ENCODE results near the gene DROSHA. TPM values are rescaled to one million over a fixed set of nuclear protein-coding genes. Genes with fewer than 3 reads are reported as not detected.
"Not testable (repeated sequence)": the region's sequence is repeated elsewhere in the genome, so short reads cannot be mapped to it uniquely, and the experiment has no call there.

DROSHA gene
- total and polyA plus RNA-seq, 8 donors = 46.6 to 112 (median 89.2) TPM

DNA sequence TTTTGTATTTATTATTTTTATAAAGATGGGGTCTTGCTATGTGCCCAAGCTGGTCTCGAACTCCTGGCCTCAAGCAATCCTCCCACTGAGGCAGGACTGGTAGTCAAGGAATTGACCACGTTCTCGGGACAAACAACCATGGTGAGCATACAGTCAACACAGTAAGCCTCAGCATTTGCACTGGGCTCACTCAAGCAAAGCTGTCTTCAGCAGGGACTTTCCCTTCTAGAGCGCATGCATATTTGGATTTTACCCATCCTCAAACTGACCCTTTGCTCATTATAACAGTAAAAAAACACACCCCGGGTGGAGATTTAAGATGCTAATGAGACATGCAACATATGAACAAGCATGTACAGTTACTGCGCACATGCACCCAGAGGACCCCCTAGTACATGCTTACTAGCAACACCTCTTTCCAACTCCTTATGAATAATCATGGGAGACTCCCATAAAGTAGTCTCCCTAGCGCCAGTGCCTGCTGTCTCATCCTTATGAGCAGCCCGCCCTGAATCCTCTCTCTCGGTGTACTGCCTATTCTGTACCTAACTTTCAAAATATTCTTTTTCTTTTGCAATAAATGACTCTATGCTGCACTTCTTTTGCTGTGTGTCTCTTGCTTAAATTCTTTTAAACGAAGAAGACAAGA is 41.7 kb upstream of the DROSHA start:
- H3K4me3 ChIP-seq = no peak overlapping the region
- TF ChIP-seq, protein P1, sequence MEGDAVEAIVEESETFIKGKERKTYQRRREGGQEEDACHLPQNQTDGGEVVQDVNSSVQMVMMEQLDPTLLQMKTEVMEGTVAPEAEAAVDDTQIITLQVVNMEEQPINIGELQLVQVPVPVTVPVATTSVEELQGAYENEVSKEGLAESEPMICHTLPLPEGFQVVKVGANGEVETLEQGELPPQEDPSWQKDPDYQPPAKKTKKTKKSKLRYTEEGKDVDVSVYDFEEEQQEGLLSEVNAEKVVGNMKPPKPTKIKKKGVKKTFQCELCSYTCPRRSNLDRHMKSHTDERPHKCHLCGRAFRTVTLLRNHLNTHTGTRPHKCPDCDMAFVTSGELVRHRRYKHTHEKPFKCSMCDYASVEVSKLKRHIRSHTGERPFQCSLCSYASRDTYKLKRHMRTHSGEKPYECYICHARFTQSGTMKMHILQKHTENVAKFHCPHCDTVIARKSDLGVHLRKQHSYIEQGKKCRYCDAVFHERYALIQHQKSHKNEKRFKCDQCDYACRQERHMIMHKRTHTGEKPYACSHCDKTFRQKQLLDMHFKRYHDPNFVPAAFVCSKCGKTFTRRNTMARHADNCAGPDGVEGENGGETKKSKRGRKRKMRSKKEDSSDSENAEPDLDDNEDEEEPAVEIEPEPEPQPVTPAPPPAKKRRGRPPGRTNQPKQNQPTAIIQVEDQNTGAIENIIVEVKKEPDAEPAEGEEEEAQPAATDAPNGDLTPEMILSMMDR (IDR thresholded peaks at IDR 0.05) = no peak
- no peaks in the 10 kb centered on the region for H3K9me3 ChIP-seq
- no peak for DNase-seq
- H3K27me3 ChIP-seq = no peaks in the 10 kb centered on the region
- H3K36me3 ChIP-seq = no peaks in the 10 kb centered on the region
- intact Hi-C loops (cut with DNase I) = no loop called here
- no peak overlapping the region for H3K27ac ChIP-seq
- H3K4me1 ChIP-seq = no peaks in the 10 kb centered on the region
- ATAC-seq = no peak

GRCh38 chr5:31569068-31569467 is 37.2 kb upstream of the DROSHA start:
- intact Hi-C loops (cut with DNase I) = no loop called here
- ATAC-seq = no peak

DNA sequence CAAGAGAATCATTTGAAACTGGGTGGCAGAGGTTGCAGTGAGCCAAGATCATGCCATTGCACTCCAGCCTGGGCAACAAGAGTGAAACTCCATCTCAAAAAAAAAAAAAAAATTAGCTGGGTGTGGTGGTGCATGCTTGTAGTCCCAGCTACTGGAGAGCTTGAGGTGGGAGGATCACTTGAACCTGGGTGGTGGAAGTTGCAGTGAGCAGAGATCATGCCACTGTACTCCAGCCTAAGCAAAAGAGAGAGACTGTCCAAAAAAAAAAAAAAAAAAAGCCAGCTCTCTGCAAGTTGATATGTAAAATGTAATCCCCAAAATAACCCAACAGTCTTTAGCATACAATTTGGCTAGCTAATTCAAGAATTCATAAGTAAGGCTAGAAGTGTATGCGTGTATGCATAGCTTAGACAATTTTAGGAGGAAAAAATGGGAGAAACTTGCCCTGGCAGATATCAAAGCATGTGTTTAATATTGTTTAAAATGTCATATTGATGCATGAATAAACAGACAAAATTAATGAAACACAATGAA is 36.5 kb upstream of the DROSHA start:
- no peak for ATAC-seq
- H3K9me3 ChIP-seq = peaks cover 0 to 9% of the 10 kb centered on the region in 2 donors
- TF ChIP-seq, protein P1 (IDR thresholded peaks at IDR 0.05) = no peak
- H3K27ac ChIP-seq = no peak overlapping the region
- no peaks in the 10 kb centered on the region for H3K27me3 ChIP-seq
- intact Hi-C loops (cut with DNase I) = no loop called here
- no peak overlapping the region for H3K4me3 ChIP-seq
- no peak for DNase-seq
- no peaks in the 10 kb centered on the region for H3K4me1 ChIP-seq
- H3K36me3 ChIP-seq = no peaks in the 10 kb centered on the region

More at GRCh38 chr5:31569068-31569467, 37.2 kb upstream of the DROSHA start:
- no peak overlapping the region for H3K27ac ChIP-seq
- no peaks in the 10 kb centered on the region for H3K27me3 ChIP-seq
- no peaks in the 10 kb centered on the region for H3K36me3 ChIP-seq
- no peak for DNase-seq
- H3K4me3 ChIP-seq = no peak overlapping the region
- TF ChIP-seq, protein P1 (IDR thresholded peaks at IDR 0.05) = no peak
- H3K9me3 ChIP-seq = peaks cover 0 to 9% of the 10 kb centered on the region in 2 donors
- H3K4me1 ChIP-seq = no peaks in the 10 kb centered on the region

GRCh38 chr5:31566362-31566761 is 34.5 kb upstream of the DROSHA start:
- DNase-seq; intact Hi-C loops (cut with DNase I); H3K36me3 ChIP-seq; ATAC-seq; H3K4me3 ChIP-seq; H3K9me3 ChIP-seq; H3K27me3 ChIP-seq; H3K27ac ChIP-seq; H3K4me1 ChIP-seq: not testable (repeated sequence)

DNA sequence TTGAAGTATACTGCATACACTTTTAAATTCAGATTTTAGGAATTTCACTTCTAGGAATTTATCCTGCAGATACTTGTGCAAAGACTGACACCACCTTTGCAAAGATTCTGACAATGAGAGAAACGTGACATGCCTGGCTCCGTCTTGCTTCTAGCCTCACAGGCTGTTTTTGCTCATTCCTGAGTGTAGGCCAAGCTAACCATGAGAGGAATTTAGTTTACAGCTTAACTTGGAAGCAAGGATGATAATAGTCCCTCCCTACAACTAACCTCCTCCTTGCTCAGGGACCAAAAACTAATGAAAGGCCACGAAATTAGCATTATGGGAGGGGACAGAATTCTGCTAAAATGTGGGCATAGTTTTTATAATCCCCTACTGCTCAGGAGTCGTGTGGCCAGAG is 31.3 kb upstream of the DROSHA start:
- Histone ChIP-seq H3K36me3 (peaks cover 0 to under 1% of the 10 kb centered on the region in 2 donors), H3K4me3 (no peak overlapping the region), H3K4me1 (no peaks in the 10 kb centered on the region), H3K27me3 (no peaks in the 10 kb centered on the region), H3K27ac (no peak overlapping the region), H3K9me3 (peaks cover 0 to 9% of the 10 kb centered on the region in 2 donors)
- ATAC-seq (no peak), DNase-seq (no peak)
- TF ChIP-seq, protein P1 (IDR thresholded peaks at IDR 0.05) = no peak
- intact Hi-C loops (cut with DNase I) = no loop called here

Measured in left lung (tissue), 10 donors.